MCF 10A (cell line): Measurements from ENCODE around the gene CD69. TPM values are rescaled to one million over a fixed set of nuclear protein-coding genes. Genes with fewer than 3 reads are reported as not detected.

Experiments used
- BruUV-seq: library from RNA; stranded (reverse); fragments of 400-500 nt; replicated peaks from 2 replicates; lab custom pipeline; 2021; lab: Mats Ljungman, UMichigan
- CTCF ChIA-PET: fragments of 300-600 bp; sonication (Branson Sonifier 250); formaldehyde crosslinking; extraction: SDS; loops from one replicate; lab custom pipeline; 2021; ENCODE audit warnings: antibody characterized with exemption, inconsistent platforms; lab: Yijun Ruan, JAX
- POLR2A ChIA-PET: fragments of 300-600, 350-650 bp; sonication (Branson Sonifier 250); formaldehyde crosslinking; extraction: SDS; loops from one replicate; lab custom pipeline; 2020; ENCODE audit warnings: antibody characterized with exemption, inconsistent platforms; lab: Yijun Ruan, JAX
- DNase-seq: peaks from one replicate; pipeline ENCODE4 v3.0.0-alpha.2; 2018; ENCODE audit not compliant: unreplicated experiment
- H3K27ac Mint-ChIP-seq: one replicate; pipeline ENCODE4 v1.8.0; 2022; ENCODE audit warnings: mild to moderate bottlenecking, low read depth, mixed read lengths; ENCODE audit not compliant: unreplicated experiment
- H3K27me3 Mint-ChIP-seq: one replicate; pipeline ENCODE4 v1.8.0; 2022; ENCODE audit warnings: mixed read lengths; ENCODE audit not compliant: insufficient read depth, unreplicated experiment
- H3K36me3 Mint-ChIP-seq: one replicate; pipeline ENCODE4 v1.8.0; 2022; ENCODE audit warnings: mild to moderate bottlenecking, moderate library complexity, mixed read lengths; ENCODE audit not compliant: insufficient read depth, unreplicated experiment
- H3K4me1 Mint-ChIP-seq: one replicate; pipeline ENCODE4 v1.8.0; 2022; ENCODE audit warnings: mixed read lengths; ENCODE audit not compliant: insufficient read depth, unreplicated experiment
- H3K4me3 Mint-ChIP-seq: one replicate; pipeline ENCODE4 v1.8.0; 2022; ENCODE audit warnings: mild to moderate bottlenecking, moderate library complexity, mixed read lengths; ENCODE audit not compliant: unreplicated experiment
- H3K9me3 Mint-ChIP-seq: one replicate; pipeline ENCODE4 v1.8.0; 2022; ENCODE audit warnings: mixed read lengths; ENCODE audit not compliant: unreplicated experiment
- CTCF ChIP-seq: fragments of 200-600 bp; IDR thresholded peaks from one replicate; pipeline ENCODE4 v1.8.0; 2022; ENCODE audit warnings: antibody characterized with exemption, mild to moderate bottlenecking; ENCODE audit not compliant: unreplicated experiment
- intact Hi-C: fragments of 100-400 bp; cut with micrococcal nuclease; formaldehyde crosslinking; loops from 2 replicates; pipeline ENCODE4 v1.14.1; 2022
- total RNA-seq: library from RNA; stranded (reverse); gene quantifications from 2 replicates; pipeline ENCODE4 v1.2.3, GENCODE V29; 2022

Gene CD69
- total RNA-seq, 1 experiment from 2014 or later: not detected

GRCh38 chr12:9735601-9736000, 25.1 kb downstream of the CD69 start:
- Mint-ChIP-seq H3K27me3 (no peaks in the 10 kb centered on the region), H3K27ac (no peak overlapping the region), H3K4me1 (peaks cover 6% of the 10 kb centered on the region), H3K4me3 (no peak overlapping the region), H3K36me3 (no peaks in the 10 kb centered on the region), H3K9me3 (no peaks in the 10 kb centered on the region)
- no peak for DNase-seq
- CTCF ChIA-PET: no interaction called here
- POLR2A ChIA-PET: no interaction called here
- TF ChIP-seq CTCF: no peak
- intact Hi-C loops: no loop called here
- no TSS peak for BruUV-seq

- Mint-ChIP-seq H3K4me3 (no peak within 1 kb of the TSS), H3K36me3 (no peaks in the 10 kb centered on the region), H3K4me1 (peaks cover under 1% of the 10 kb centered on the region), H3K9me3 (no peaks in the 10 kb centered on the region), H3K27ac (no peak within 1 kb of the TSS), H3K27me3 (no peaks in the 10 kb centered on the region)
- POLR2A ChIA-PET: interaction anchor here (0.6 kb wide), 1 partner anchor 10 kb away, joined by 4 read pairs; no protein-coding TSS in a partner anchor
- CTCF ChIA-PET: interaction anchor here (1.0 kb wide), 1 partner anchor 10 kb away, joined by 3 read pairs; no protein-coding TSS in a partner anchor
- BruUV-seq: no TSS peak
- TF ChIP-seq CTCF: no peak
- intact Hi-C loops: no loop called here
- DNase-seq: no peak
These were observed 27.7 kb downstream of the CD69 start, which contains the start of gene CLECL1 for GRCh38 chr12:9732921-9733461. Gene CLECL1, minus strand, starts transcription at chr12:9733097.

- TF ChIP-seq CTCF: no peak
- no TSS peak for BruUV-seq
- intact Hi-C loops: no loop called here
- Mint-ChIP-seq H3K4me3 (no peak overlapping the region), H3K27ac (no peak overlapping the region), H3K27me3 (no peaks in the 10 kb centered on the region), H3K36me3 (no peaks in the 10 kb centered on the region), H3K4me1 (peaks cover 5% of the 10 kb centered on the region), H3K9me3 (no peaks in the 10 kb centered on the region)
- DNase-seq: no peak
- ChIA-PET POLR2A (no interaction called here), CTCF (interaction anchor here (2.8 kb wide), 1 partner anchor 19 kb away, joined by 17 read pairs; no protein-coding TSS in a partner anchor)
These were observed 28.9 kb downstream of the CD69 start for GRCh38 chr12:9731797-9732196.

- no peak for TF ChIP-seq CTCF
- BruUV-seq: no TSS peak
- intact Hi-C loops: no loop called here
- Mint-ChIP-seq H3K4me3 (no peak overlapping the region), H3K27me3 (no peaks in the 10 kb centered on the region), H3K9me3 (no peaks in the 10 kb centered on the region), H3K4me1 (peaks cover 5% of the 10 kb centered on the region), H3K27ac (no peak overlapping the region), H3K36me3 (no peaks in the 10 kb centered on the region)
- ChIA-PET CTCF (interaction anchor here (2.8 kb wide), 1 partner anchor 19 kb away, joined by 17 read pairs; no protein-coding TSS in a partner anchor), POLR2A (no interaction called here)
- no peak for DNase-seq
These were observed 29.3 kb downstream of the CD69 start for GRCh38 chr12:9731393-9731792.
